NCI-H2081 (cell line): ENCODE results near the gene TRIM65.

Experiments
- DNase-seq, 2 experiments: peaks; one replicate each; lab custom pipeline; 2025; lab: John Stamatoyannopoulos, UW

Gene TRIM65

GRCh38 chr17:75896415-75897159, at the start of gene TRIM65:
Gene TRIM65, minus strand, starts transcription at chr17:75896951. Its CDS starts 14 bp downstream, at chr17:75896937.
- peak; percentile 65 to 80 for DNase-seq

GRCh38 chr17:75945211-75945610, 48.5 kb upstream of the TRIM65 start:
- no peak for DNase-seq

GRCh38 chr17:75943491-75943890, 46.7 kb upstream of the TRIM65 start:
- no peak for DNase-seq

GRCh38 chr17:75942473-75942872, 45.7 kb upstream of the TRIM65 start:
- DNase-seq: no peak

GRCh38 chr17:75941442-75941819, 44.7 kb upstream of the TRIM65 start:
- no peak for DNase-seq

- DNase-seq: peak; percentile 96 to 98
These were observed 44.1 kb upstream of the TRIM65 start, which contains the start of gene FBF1 for GRCh38 chr17:75940727-75941441. Gene FBF1, minus strand, starts transcription at chr17:75941042. Its CDS starts 2,893 bp downstream, at chr17:75938149.

GRCh38 chr17:75937652-75938051, 40.9 kb upstream of the TRIM65 start:
- no peak for DNase-seq

- no peak for DNase-seq
These were observed 37.1 kb upstream of the TRIM65 start for GRCh38 chr17:75933808-75934207.

GRCh38 chr17:75932852-75933251, 36.1 kb upstream of the TRIM65 start:
- DNase-seq: no peak

- no peak for DNase-seq
These were observed 34.3 kb upstream of the TRIM65 start for GRCh38 chr17:75931062-75931461.

GRCh38 chr17:75927286-75927922, 30.7 kb upstream of the TRIM65 start:
- peak; percentile 31 to 48 for DNase-seq

GRCh38 chr17:75926456-75926855, 29.7 kb upstream of the TRIM65 start:
- DNase-seq: no peak

- DNase-seq: no peak
These were observed 29.2 kb upstream of the TRIM65 start for GRCh38 chr17:75925912-75926311.

- DNase-seq: no peak
These were observed 28.4 kb upstream of the TRIM65 start for GRCh38 chr17:75925103-75925502.

GRCh38 chr17:75922963-75923874, 26.5 kb upstream of the TRIM65 start:
- DNase-seq: no peak

- no peak for DNase-seq
These were observed 25.6 kb upstream of the TRIM65 start for GRCh38 chr17:75922173-75922961.

GRCh38 chr17:75921596-75921995, 24.8 kb upstream of the TRIM65 start:
- no peak for DNase-seq

GRCh38 chr17:75920045-75920560, 23.4 kb upstream of the TRIM65 start:
- peak; percentile 89 to 94 for DNase-seq

GRCh38 chr17:75919611-75920010, 22.9 kb upstream of the TRIM65 start:
- peak; percentile 65 to 82 for DNase-seq

GRCh38 chr17:75917917-75918445, 21.2 kb upstream of the TRIM65 start:
- no peak for DNase-seq
